Common myeloid progenitor, CD34-positive (primary cell): ENCODE data around the gene KRTAP29-1.

Source experiments
- CTCF ChIA-PET: fragments of 350-600 bp; sonication (Branson Sonifier 250); formaldehyde crosslinking; loops from one replicate; lab custom pipeline; 2021; ENCODE audit warnings: antibody characterized with exemption; lab: Charles Lee
- POLR2A ChIA-PET: fragments of 350-600 bp; sonication (Branson Sonifier 250); formaldehyde crosslinking; loops from one replicate; lab custom pipeline; 2021; ENCODE audit warnings: antibody characterized with exemption; lab: Charles Lee
- DNase-seq, 3 donors: peaks; one replicate each; pipeline versions ENCODE4 v3.0.0 to v3.0.0-alpha.2; 2013
- H3K27ac ChIP-seq, 2 experiments: 1 replicate in 1 of 2; 2 replicates in 1 of 2; pipeline ENCODE4 v1.7.0; 2013; ENCODE audit warnings: inconsistent platforms in 2 of 2, low read length in 2 of 2, mild to moderate bottlenecking in 2 of 2, low read depth in 1 of 2, moderate library complexity in 1 of 2; ENCODE audit not compliant: severe bottlenecking in 2 of 2, insufficient read depth in 1 of 2, poor library complexity in 1 of 2
- H3K27me3 ChIP-seq, 5 experiments: replicated peaks in 2 of 5; 1 replicate in 3 of 5; 2 replicates in 2 of 5; pipeline versions ENCODE4 v1.6.1 to v1.7.0; 2013; ENCODE audit warnings: low read length in 4 of 5, mild to moderate bottlenecking in 2 of 5, moderate library complexity in 2 of 5, inconsistent platforms in 1 of 5; ENCODE audit not compliant: insufficient read depth in 5 of 5, control insufficient read depth in 4 of 5
- H3K36me3 ChIP-seq, 4 experiments: 1 replicate in 2 of 4; 2 replicates in 2 of 4; pipeline versions ENCODE4 v1.6.1 to v1.7.0; 2013; ENCODE audit warnings: low read length in 3 of 4, control low read depth in 1 of 4, mild to moderate bottlenecking in 1 of 4; ENCODE audit not compliant: control insufficient read depth in 4 of 4, insufficient read depth in 4 of 4
- H3K4me1 ChIP-seq, 4 experiments: 1 replicate in 3 of 4; 2 replicates in 1 of 4; pipeline versions ENCODE4 v1.6.1 to v1.7.1; 2013; ENCODE audit warnings: low read length in 3 of 4, mild to moderate bottlenecking in 3 of 4, control low read depth in 1 of 4, inconsistent platforms in 1 of 4, moderate library complexity in 1 of 4; ENCODE audit not compliant: control insufficient read depth in 4 of 4, insufficient read depth in 4 of 4; ENCODE audit errors: control extremely low read depth in 1 of 4
- H3K4me3 ChIP-seq, 7 experiments: 1 replicate in 4 of 7; 2 replicates in 3 of 7; pipeline versions ENCODE4 v1.5.1 to v1.7.0; 2013; ENCODE audit warnings: mild to moderate bottlenecking in 7 of 7, low read length in 6 of 7, moderate library complexity in 6 of 7, inconsistent platforms in 2 of 7, low read depth in 2 of 7, control low read depth in 1 of 7; ENCODE audit not compliant: insufficient read depth in 4 of 7, control insufficient read depth in 1 of 7; ENCODE audit errors: extremely low read depth in 1 of 7
- H3K9me3 ChIP-seq, 5 experiments: 1 replicate in 4 of 5; 2 replicates in 1 of 5; pipeline versions ENCODE4 v1.6.1 to v1.7.1; 2013; ENCODE audit warnings: low read length in 4 of 5, mild to moderate bottlenecking in 2 of 5, inconsistent platforms in 1 of 5, low read depth in 1 of 5, moderate library complexity in 1 of 5; ENCODE audit not compliant: control insufficient read depth in 4 of 5, insufficient read depth in 2 of 5; ENCODE audit errors: control extremely low read depth in 1 of 5
- WGBS: methylation state at CpG from one replicate; pipeline ENCODE4 v1.1.5; 2013; ENCODE audit not compliant: insufficient coverage; 5-methylcytosine and 5-hydroxymethylcytosine counted together

Gene KRTAP29-1

GRCh38 chr17:41322903-41323895 is 20.5 kb upstream of the KRTAP29-1 start:
- H3K27ac ChIP-seq: no peak overlapping the region
- POLR2A ChIA-PET: no interaction called here
- DNase-seq: no peak
- H3K9me3 ChIP-seq: peaks cover 0 to 9% (median 0%) of the 10 kb centered on the region in 5 experiments
- CTCF ChIA-PET: interaction anchor here (0.6 to 2.8 kb wide), 19 partner anchors 9 to 467 kb away, joined by 3 to 22 read pairs (median 4); partner anchors contain the start of genes KRTAP16-1 and KRTAP29-1
- no peak overlapping the region for H3K4me3 ChIP-seq
- WGBS: 97% methylated on average over 9 of the region's 11 CpGs
- no peaks in the 10 kb centered on the region for H3K36me3 ChIP-seq
- no peaks in the 10 kb centered on the region for H3K27me3 ChIP-seq
- peaks cover 0 to 7% (median 0%) of the 10 kb centered on the region in 4 experiments for H3K4me1 ChIP-seq

GRCh38 chr17:41322094-41322902 is 19.6 kb upstream of the KRTAP29-1 start:
- Histone ChIP-seq H3K36me3 (no peaks in the 10 kb centered on the region), H3K27me3 (no peaks in the 10 kb centered on the region), H3K4me1 (peaks cover 0 to 7% (median 0%) of the 10 kb centered on the region in 4 experiments), H3K27ac (no peak overlapping the region), H3K4me3 (no peak overlapping the region), H3K9me3 (peaks cover 0 to 9% (median 0%) of the 10 kb centered on the region in 5 experiments)
- 60% methylated on average over 1 of the region's 5 CpGs for WGBS
- peak; percentile 40 to 74 (median 68) for DNase-seq
- ChIA-PET CTCF (interaction anchor here (0.5 to 2.8 kb wide), 22 partner anchors 8 to 675 kb away, joined by 3 to 22 read pairs (median 4); partner anchors contain the start of genes KRTAP16-1, KRTAP29-1 and SMARCE1), POLR2A (no interaction called here)

- Histone ChIP-seq H3K4me1 (no peaks in the 10 kb centered on the region), H3K4me3 (no peak overlapping the region), H3K36me3 (no peaks in the 10 kb centered on the region), H3K27ac (no peak overlapping the region), H3K9me3 (peaks cover 0 to 9% (median 0%) of the 10 kb centered on the region in 5 experiments), H3K27me3 (no peaks in the 10 kb centered on the region)
- ChIA-PET CTCF (interaction anchor here (0.5 kb wide), 1 partner anchor 146 kb away, joined by 3 read pairs; no protein-coding TSS in a partner anchor), POLR2A (no interaction called here)
- 86% methylated on average over 1 of the region's 2 CpGs for WGBS
- no peak for DNase-seq
These were observed 15.6 kb upstream of the KRTAP29-1 start for GRCh38 chr17:41318231-41318630.

GRCh38 chr17:41315814-41316445 is 13.3 kb upstream of the KRTAP29-1 start:
- no peak overlapping the region for H3K27ac ChIP-seq
- H3K4me3 ChIP-seq: no peak overlapping the region
- no peak for DNase-seq
- ChIA-PET POLR2A (no interaction called here), CTCF (interaction anchor here (0.6 kb wide), 1 partner anchor 346 kb away, joined by 3 read pairs; no protein-coding TSS in a partner anchor)
- H3K27me3 ChIP-seq: no peaks in the 10 kb centered on the region
- WGBS: 90% methylated on average over 9 of the region's 17 CpGs
- H3K36me3 ChIP-seq: no peaks in the 10 kb centered on the region
- H3K4me1 ChIP-seq: no peaks in the 10 kb centered on the region
- peaks cover 0 to 9% (median 0%) of the 10 kb centered on the region in 5 experiments for H3K9me3 ChIP-seq

GRCh38 chr17:41315204-41315794 is 12.6 kb upstream of the KRTAP29-1 start, which contains the start of gene KRTAP17-1:
Gene KRTAP17-1 (minus strand): TSS chr17:41315710. CDS start chr17:41315650, 60 bp downstream.
- H3K27ac ChIP-seq: no peak within 1 kb of the TSS
- whole genome bisulfite sequencing: 95% methylated on average over 22 of the region's 24 CpGs
- peaks cover 0 to 8% (median 0%) of the 10 kb centered on the region in 5 experiments for H3K9me3 ChIP-seq
- DNase-seq: no peak
- no peaks in the 10 kb centered on the region for H3K4me1 ChIP-seq
- POLR2A ChIA-PET: no interaction called here
- CTCF ChIA-PET: no interaction called here
- H3K27me3 ChIP-seq: no peaks in the 10 kb centered on the region
- H3K36me3 ChIP-seq: no peaks in the 10 kb centered on the region
- no peak within 1 kb of the TSS for H3K4me3 ChIP-seq

GRCh38 chr17:41311111-41311510 is 8.5 kb upstream of the KRTAP29-1 start:
- WGBS: 100% methylated on average over 1 of the region's 1 CpG
- H3K27me3 ChIP-seq: no peaks in the 10 kb centered on the region
- H3K27ac ChIP-seq: no peak overlapping the region
- no peaks in the 10 kb centered on the region for H3K9me3 ChIP-seq
- DNase-seq: no peak
- CTCF ChIA-PET: no interaction called here
- H3K36me3 ChIP-seq: no peaks in the 10 kb centered on the region
- H3K4me1 ChIP-seq: peaks cover 9 to 32% (median 23%) of the 10 kb centered on the region in 4 experiments
- POLR2A ChIA-PET: interaction anchor here (0.7 kb wide), 1 partner anchor 139 kb away, joined by 3 read pairs; no protein-coding TSS in a partner anchor
- H3K4me3 ChIP-seq: no peak overlapping the region
